Panc1 (cell line): ENCODE measurements around the gene IFI6.

Experiments
- POLR2AphosphoS5 ChIP-seq: IDR thresholded peaks from 2 replicates; pipeline ENCODE4 v1.6.1; 2012; ENCODE audit warnings: mild to moderate bottlenecking, low read depth, low read length, moderate library complexity
- TCF7L2 ChIP-seq: IDR thresholded peaks from 2 replicates; pipeline ENCODE4 v1.6.1; 2011; ENCODE audit warnings: mild to moderate bottlenecking, low read depth, low read length, inconsistent platforms
- TF ChIP-seq, protein P1 (sequence below): fragments of 450-650 bp; IDR thresholded peaks from 2 replicates; pipeline ENCODE4 v1.5.1; 2017; ENCODE audit warnings: mild to moderate bottlenecking
- TF ChIP-seq, protein P2 (sequence below), 2 experiments: IDR thresholded peaks; 2 replicates each; pipeline ENCODE4 v1.6.1; 2011 to 2012; ENCODE audit warnings: low read depth in 2 of 2, control low read depth in 1 of 2, low read length in 1 of 2, mild to moderate bottlenecking in 1 of 2, moderate library complexity in 1 of 2; ENCODE audit not compliant: insufficient read depth in 1 of 2

DNA sequence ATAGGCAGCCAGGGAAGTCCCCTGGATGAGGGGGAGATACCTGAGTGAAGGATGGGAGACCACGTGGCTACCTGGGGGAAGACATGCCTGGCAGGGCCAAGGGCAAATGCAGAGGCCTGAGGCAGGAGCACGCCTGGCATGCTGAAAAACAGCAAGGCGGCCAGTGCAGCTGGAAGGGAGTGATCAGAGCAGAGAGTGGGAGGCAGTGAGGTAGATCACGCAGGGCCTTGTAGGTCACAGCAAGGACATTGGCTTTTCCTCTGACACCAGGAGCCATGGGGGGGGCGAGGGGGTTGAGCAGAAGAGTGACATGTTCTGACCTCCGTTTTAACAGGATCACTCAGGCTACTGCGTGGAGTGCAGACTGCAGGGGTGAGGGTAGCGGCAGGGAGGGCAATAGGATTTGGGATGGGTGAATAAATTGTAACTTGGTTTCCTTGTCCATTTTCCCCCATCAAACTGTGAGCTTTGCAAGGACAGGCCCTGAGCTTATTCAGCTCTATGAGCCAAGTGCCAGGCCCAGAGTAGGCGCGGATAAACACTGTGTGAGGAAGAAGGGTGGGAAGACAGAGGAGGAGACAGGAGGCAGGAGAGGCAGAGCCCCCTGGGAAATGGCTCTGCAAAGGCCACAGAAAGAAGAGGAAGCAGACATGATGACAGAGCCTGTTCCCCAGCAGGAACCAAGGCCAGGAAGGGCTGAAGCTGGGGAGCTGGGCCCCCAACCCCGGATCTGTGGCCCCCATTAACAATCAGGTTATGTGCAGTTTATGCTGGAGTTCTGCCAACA is 16.6 kb downstream of the IFI6 start:
- TF ChIP-seq, protein P1, sequence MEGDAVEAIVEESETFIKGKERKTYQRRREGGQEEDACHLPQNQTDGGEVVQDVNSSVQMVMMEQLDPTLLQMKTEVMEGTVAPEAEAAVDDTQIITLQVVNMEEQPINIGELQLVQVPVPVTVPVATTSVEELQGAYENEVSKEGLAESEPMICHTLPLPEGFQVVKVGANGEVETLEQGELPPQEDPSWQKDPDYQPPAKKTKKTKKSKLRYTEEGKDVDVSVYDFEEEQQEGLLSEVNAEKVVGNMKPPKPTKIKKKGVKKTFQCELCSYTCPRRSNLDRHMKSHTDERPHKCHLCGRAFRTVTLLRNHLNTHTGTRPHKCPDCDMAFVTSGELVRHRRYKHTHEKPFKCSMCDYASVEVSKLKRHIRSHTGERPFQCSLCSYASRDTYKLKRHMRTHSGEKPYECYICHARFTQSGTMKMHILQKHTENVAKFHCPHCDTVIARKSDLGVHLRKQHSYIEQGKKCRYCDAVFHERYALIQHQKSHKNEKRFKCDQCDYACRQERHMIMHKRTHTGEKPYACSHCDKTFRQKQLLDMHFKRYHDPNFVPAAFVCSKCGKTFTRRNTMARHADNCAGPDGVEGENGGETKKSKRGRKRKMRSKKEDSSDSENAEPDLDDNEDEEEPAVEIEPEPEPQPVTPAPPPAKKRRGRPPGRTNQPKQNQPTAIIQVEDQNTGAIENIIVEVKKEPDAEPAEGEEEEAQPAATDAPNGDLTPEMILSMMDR: no peak
- TF ChIP-seq, protein P2, sequence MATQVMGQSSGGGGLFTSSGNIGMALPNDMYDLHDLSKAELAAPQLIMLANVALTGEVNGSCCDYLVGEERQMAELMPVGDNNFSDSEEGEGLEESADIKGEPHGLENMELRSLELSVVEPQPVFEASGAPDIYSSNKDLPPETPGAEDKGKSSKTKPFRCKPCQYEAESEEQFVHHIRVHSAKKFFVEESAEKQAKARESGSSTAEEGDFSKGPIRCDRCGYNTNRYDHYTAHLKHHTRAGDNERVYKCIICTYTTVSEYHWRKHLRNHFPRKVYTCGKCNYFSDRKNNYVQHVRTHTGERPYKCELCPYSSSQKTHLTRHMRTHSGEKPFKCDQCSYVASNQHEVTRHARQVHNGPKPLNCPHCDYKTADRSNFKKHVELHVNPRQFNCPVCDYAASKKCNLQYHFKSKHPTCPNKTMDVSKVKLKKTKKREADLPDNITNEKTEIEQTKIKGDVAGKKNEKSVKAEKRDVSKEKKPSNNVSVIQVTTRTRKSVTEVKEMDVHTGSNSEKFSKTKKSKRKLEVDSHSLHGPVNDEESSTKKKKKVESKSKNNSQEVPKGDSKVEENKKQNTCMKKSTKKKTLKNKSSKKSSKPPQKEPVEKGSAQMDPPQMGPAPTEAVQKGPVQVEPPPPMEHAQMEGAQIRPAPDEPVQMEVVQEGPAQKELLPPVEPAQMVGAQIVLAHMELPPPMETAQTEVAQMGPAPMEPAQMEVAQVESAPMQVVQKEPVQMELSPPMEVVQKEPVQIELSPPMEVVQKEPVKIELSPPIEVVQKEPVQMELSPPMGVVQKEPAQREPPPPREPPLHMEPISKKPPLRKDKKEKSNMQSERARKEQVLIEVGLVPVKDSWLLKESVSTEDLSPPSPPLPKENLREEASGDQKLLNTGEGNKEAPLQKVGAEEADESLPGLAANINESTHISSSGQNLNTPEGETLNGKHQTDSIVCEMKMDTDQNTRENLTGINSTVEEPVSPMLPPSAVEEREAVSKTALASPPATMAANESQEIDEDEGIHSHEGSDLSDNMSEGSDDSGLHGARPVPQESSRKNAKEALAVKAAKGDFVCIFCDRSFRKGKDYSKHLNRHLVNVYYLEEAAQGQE (IDR thresholded peaks at IDR 0.05; ENCODE audit: insufficient read depth in 1 of 2, low read depth in 2 of 2, low read length in 1 of 2): no peak
- TF ChIP-seq TCF7L2 (no peak), POLR2AphosphoS5 (no peak)
